ENCODE measurements around the gene ZBED5.

GRCh38 chr11:10809373-10810160 lies 48.3 kb downstream of the ZBED5 start:
- TF ChIP-seq, protein P1, sequence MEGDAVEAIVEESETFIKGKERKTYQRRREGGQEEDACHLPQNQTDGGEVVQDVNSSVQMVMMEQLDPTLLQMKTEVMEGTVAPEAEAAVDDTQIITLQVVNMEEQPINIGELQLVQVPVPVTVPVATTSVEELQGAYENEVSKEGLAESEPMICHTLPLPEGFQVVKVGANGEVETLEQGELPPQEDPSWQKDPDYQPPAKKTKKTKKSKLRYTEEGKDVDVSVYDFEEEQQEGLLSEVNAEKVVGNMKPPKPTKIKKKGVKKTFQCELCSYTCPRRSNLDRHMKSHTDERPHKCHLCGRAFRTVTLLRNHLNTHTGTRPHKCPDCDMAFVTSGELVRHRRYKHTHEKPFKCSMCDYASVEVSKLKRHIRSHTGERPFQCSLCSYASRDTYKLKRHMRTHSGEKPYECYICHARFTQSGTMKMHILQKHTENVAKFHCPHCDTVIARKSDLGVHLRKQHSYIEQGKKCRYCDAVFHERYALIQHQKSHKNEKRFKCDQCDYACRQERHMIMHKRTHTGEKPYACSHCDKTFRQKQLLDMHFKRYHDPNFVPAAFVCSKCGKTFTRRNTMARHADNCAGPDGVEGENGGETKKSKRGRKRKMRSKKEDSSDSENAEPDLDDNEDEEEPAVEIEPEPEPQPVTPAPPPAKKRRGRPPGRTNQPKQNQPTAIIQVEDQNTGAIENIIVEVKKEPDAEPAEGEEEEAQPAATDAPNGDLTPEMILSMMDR (IDR thresholded peaks at IDR 0.05): no peak
- TF ChIP-seq ZFX (IDR thresholded peaks at IDR 0.05; ENCODE audit: borderline replicate concordance): no peak

Measured in 22Rv1 (cell line).